GM10248 (cell line): ENCODE results near the gene B3GNT7.
"Not testable (repeated sequence)": the region's sequence is repeated elsewhere in the genome, so short reads cannot be mapped to it uniquely, and the experiment has no call there.

Source experiments
- CTCF ChIA-PET: fragments of 300-600 bp; sonication (Branson Sonifier 250); formaldehyde crosslinking; extraction: SDS; loops from one replicate; lab custom pipeline; 2021; ENCODE audit warnings: antibody characterized with exemption; lab: Yijun Ruan, JAX
- POLR2A ChIA-PET: fragments of 350-650 bp; sonication (Branson Sonifier 250); formaldehyde crosslinking; extraction: SDS; loops from one replicate; lab custom pipeline; 2020; ENCODE audit warnings: antibody characterized with exemption; lab: Yijun Ruan, JAX
- DNase-seq: peaks from one replicate; pipeline ENCODE4 v3.0.0; 2012; ENCODE audit errors: extremely low spot score
- CTCF ChIP-seq: IDR thresholded peaks from 2 replicates; pipeline ENCODE4 v1.5.1; 2012; ENCODE audit warnings: mild to moderate bottlenecking, low read depth; ENCODE audit errors: extremely low read depth, missing control alignments, control extremely low read depth

The B3GNT7 gene

GRCh38 chr2:231371430-231372054, 24.0 kb upstream of the B3GNT7 start:
- ChIA-PET POLR2A (no interaction called here), CTCF (interaction anchor here (1.0 to 2.2 kb wide), 4 partner anchors 10 to 267 kb away, joined by 3 to 9 read pairs (median 4); no protein-coding TSS in a partner anchor)
- no peak for DNase-seq
- no peak for TF ChIP-seq CTCF

GRCh38 chr2:231372326-231372725, 23.2 kb upstream of the B3GNT7 start:
- TF ChIP-seq CTCF = no peak
- DNase-seq = no peak
- POLR2A ChIA-PET = no interaction called here
- CTCF ChIA-PET = interaction anchor here (1.0 to 2.4 kb wide), 6 partner anchors 8 to 268 kb away, joined by 3 to 7 read pairs (median 4); no protein-coding TSS in a partner anchor

- CTCF ChIA-PET = interaction anchor here (0.8 to 2.4 kb wide), 5 partner anchors 9 to 39 kb away, joined by 3 to 7 read pairs (median 4); no protein-coding TSS in a partner anchor
- DNase-seq = no peak
- TF ChIP-seq CTCF = no peak
- POLR2A ChIA-PET = no interaction called here
Measured at GRCh38 chr2:231373184-231373583, 22.3 kb upstream of the B3GNT7 start.

GRCh38 chr2:231373786-231374349, 21.6 kb upstream of the B3GNT7 start:
- no peak for DNase-seq
- CTCF ChIA-PET = interaction anchor here (0.8 to 2.4 kb wide), 5 partner anchors 10 to 39 kb away, joined by 3 to 7 read pairs (median 4); no protein-coding TSS in a partner anchor

GRCh38 chr2:231374771-231375170, 20.7 kb upstream of the B3GNT7 start:
- ChIA-PET CTCF (interaction anchor here (1.3 to 1.5 kb wide), 3 partner anchors 11 to 31 kb away, joined by 4 to 5 read pairs (median 4); no protein-coding TSS in a partner anchor), POLR2A (no interaction called here)
- DNase-seq = no peak
- TF ChIP-seq CTCF = no peak

More at GRCh38 chr2:231373786-231374349, 21.6 kb upstream of the B3GNT7 start:
- POLR2A ChIA-PET = no interaction called here
- no peak for TF ChIP-seq CTCF

- POLR2A ChIA-PET, CTCF ChIA-PET, DNase-seq: not testable (repeated sequence)
Measured at GRCh38 chr2:231375994-231376615, 19.4 kb upstream of the B3GNT7 start.

GRCh38 chr2:231376857-231377256, 18.7 kb upstream of the B3GNT7 start:
- POLR2A ChIA-PET = no interaction called here
- TF ChIP-seq CTCF = no peak
- no peak for DNase-seq
- CTCF ChIA-PET = interaction anchor here (1.1 to 2.2 kb wide), 4 partner anchors 10 to 24 kb away, joined by 3 to 11 read pairs (median 4); no protein-coding TSS in a partner anchor
